Measurements from ENCODE around the gene TIE1.
"Not testable (repeated sequence)": the region's sequence is repeated elsewhere in the genome, so short reads cannot be mapped to it uniquely, and the experiment has no call there.

The TIE1 gene

GRCh38 chr1:43358746-43359693, 58.2 kb downstream of the TIE1 start, which contains the start of gene CDC20:
Gene CDC20, plus strand, starts transcription at chr1:43358981. Its CDS starts 235 bp downstream, at chr1:43359216.
- peak; percentile 93 for FAIRE-seq
- DNase-seq (ENCODE audit: low spot score) = peak; percentile 98

- DNase-seq (ENCODE audit: low spot score) (no peak), FAIRE-seq (no peak)
Observed at GRCh38 chr1:43359696-43360095, 58.9 kb downstream of the TIE1 start.

- DNase-seq (ENCODE audit: low spot score) (no peak), FAIRE-seq (no peak)
Observed at GRCh38 chr1:43360616-43361015, 59.8 kb downstream of the TIE1 start.

GRCh38 chr1:43363283-43363934, 62.6 kb downstream of the TIE1 start:
- DNase-seq (ENCODE audit: low spot score) (no peak), FAIRE-seq (no peak)

- DNase-seq (ENCODE audit: low spot score) = no peak
- FAIRE-seq = no peak
Observed at GRCh38 chr1:43363935-43364525, 63.2 kb downstream of the TIE1 start.

GRCh38 chr1:43365678-43366077, 64.9 kb downstream of the TIE1 start:
- DNase-seq (ENCODE audit: low spot score) (no peak), FAIRE-seq (no peak)

GRCh38 chr1:43366179-43366578, 65.4 kb downstream of the TIE1 start:
- DNase-seq (ENCODE audit: low spot score) (peak; percentile 49), FAIRE-seq (no peak)

- peak; percentile 77 for FAIRE-seq
- DNase-seq (ENCODE audit: low spot score) = peak; percentile 38
Observed at GRCh38 chr1:43366601-43367025, 65.8 kb downstream of the TIE1 start.

GRCh38 chr1:43367026-43367903, 66.5 kb downstream of the TIE1 start:
- DNase-seq (ENCODE audit: low spot score) (peak; percentile 88), FAIRE-seq (peak; percentile 56)

GRCh38 chr1:43367904-43368645, 67.3 kb downstream of the TIE1 start, which contains the start of gene ELOVL1:
Gene ELOVL1, minus strand, starts transcription at chr1:43368011. Its CDS starts 2,402 bp downstream, at chr1:43365609.
- FAIRE-seq = peak; percentile 89
- DNase-seq (ENCODE audit: low spot score) = peak; percentile 99

GRCh38 chr1:43368646-43369020, 67.9 kb downstream of the TIE1 start:
- FAIRE-seq (peak; percentile 58), DNase-seq (ENCODE audit: low spot score) (peak; percentile 46)

- not testable (repeated sequence) for DNase-seq (ENCODE audit: low spot score); FAIRE-seq
Observed at GRCh38 chr1:43369779-43370178, 69.0 kb downstream of the TIE1 start.

GRCh38 chr1:43370564-43370963, 69.8 kb downstream of the TIE1 start:
- DNase-seq (ENCODE audit: low spot score) (no peak), FAIRE-seq (peak; percentile 92)

- DNase-seq (ENCODE audit: low spot score) = no peak
Observed at GRCh38 chr1:43372172-43372571, 71.4 kb downstream of the TIE1 start.

More at GRCh38 chr1:43372172-43372571, 71.4 kb downstream of the TIE1 start:
- FAIRE-seq = no peak

Measured in urothelium cell line (cell line).